HG03575 (cell line): ENCODE measurements around the gene PAPOLG.
A peak's percentile ranks its signal among the peaks of the same experiment; 100 is the strongest.

ENCODE experiments used
- ATAC-seq: cut with Tn5 transposase; IDR thresholded peaks from one replicate; pipeline ENCODE4 v1.9.1; 2021; ENCODE audit not compliant: unreplicated experiment, insufficient number of reproducible peaks, low FRiP score; ENCODE audit errors: extremely low read depth

The PAPOLG gene

GRCh38 chr2:60756097-60757087, at the start of gene PAPOLG:
PAPOLG (plus strand) TSS chr2:60756268; CDS start chr2:60756479, 211 bp downstream.
- peak; percentile 87 for ATAC-seq

GRCh38 chr2:60707750-60708371, 48.2 kb upstream of the PAPOLG start:
- no peak for ATAC-seq

DNA sequence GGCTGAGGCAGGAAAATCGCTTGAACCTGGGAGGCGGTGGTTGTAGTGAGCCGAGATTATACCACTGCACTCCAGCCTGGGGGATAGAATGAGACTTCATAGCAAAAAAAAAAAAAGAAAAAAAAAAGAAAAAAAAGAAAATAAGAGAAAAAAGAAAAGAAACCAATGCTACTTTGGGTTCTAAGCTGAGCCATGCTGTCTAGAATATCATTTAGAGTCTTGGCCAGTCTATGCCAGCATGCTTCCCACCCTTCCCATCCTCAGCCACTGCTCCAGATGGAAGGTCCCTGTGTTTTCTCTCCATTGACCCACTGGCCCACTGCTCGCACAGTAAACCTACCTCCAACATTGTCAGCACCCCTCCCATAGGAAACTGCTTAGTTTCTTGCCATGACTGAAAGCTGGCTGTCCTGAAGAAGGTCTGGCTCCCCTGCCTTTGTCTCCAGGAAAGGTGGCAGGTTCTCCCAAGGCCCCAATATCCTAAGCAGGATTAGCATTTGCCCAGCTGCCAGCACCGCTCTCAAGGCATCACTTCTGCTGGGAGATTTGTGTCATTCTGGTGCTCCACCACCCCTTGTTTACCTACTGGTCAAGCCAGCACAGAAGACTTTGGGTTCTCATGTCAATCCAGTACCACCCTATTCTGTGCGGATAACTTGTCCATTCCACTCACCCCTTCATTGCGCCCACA, 47.3 kb upstream of the PAPOLG start:
- no peak for ATAC-seq

DNA sequence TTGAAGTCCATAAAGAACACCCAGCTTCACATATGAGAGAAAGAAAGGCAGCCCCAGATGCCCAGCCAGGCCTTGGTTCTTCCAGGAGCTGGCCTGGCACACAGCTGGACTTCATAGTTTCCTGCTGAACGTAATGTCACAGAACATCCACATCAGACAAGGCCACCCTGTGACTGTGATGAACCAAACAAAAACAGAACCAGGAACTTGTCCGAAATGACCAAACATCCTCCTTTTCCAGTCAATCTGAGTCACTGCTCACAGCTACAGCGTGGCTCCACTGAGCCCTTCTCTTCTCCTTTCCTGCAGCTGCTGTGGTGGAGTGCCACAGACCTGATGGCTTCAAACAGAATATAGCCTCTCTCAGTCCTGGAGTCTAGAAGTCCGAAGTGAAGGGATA, 45.4 kb upstream of the PAPOLG start:
- no peak for ATAC-seq

- no peak for ATAC-seq
These were observed 40.5 kb upstream of the PAPOLG start for GRCh38 chr2:60715561-60715960.

DNA sequence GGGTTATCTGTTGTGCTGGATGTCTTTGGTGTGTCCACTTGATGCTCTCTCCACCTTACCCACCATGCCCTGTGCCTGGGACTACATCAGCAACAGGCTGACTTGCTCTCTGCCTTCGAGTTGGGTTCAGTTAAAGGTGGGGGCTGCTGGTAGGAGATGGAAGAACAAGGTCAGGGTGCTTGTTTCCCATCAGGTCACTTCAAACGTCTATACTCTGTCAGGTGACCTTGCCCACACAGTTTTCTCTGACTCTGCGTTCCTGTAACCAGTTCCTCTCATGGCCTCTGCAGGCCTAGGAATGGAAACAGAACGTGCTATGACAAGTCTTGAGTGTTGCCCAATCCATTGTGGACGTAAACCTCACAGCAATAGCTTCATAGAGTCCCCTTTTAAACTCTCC, 38.4 kb upstream of the PAPOLG start:
- ATAC-seq, result no peak

GRCh38 chr2:60719331-60719730, 36.7 kb upstream of the PAPOLG start:
- no peak for ATAC-seq

DNA sequence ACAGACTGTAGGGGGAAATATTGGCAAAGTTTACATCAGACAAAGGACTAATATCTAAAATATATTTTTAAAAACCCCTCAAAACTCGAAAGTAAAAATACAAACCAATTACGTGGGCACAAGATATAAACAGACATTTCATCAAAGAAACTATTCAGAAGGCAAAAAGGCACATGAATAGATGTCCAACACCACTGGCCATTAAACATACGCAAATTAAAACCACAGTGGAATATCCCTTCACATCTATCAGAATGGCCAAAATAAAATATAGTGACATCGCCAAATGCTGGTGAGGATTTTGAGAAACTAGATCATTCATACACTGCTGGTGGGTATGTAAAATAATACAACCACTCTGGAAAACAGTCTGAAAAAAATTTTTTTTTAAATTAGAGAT, 30.6 kb upstream of the PAPOLG start:
- ATAC-seq, result no peak

GRCh38 chr2:60728855-60729254, 27.2 kb upstream of the PAPOLG start:
- ATAC-seq, result no peak

GRCh38 chr2:60735496-60736250, 20.4 kb upstream of the PAPOLG start:
- no peak for ATAC-seq

DNA sequence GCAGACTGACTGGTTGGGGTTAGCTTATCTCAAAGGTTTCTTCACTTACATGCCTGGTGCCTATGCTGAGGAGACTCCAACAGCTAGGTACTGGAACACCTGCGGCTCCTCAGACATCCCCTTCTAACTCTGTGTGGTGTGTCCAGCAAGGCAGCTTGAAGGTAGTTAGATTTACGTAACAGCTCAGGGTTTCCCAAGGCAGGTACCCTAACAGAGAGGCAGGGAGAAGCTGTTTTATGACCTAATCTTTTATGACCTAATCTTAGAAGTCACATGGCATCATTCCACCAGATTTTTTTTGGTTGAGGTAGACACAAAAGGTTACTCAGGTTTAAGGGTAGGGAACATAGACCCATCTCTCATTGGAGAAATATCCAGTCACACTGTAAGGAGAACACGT, 17.4 kb upstream of the PAPOLG start:
- ATAC-seq, result no peak

DNA sequence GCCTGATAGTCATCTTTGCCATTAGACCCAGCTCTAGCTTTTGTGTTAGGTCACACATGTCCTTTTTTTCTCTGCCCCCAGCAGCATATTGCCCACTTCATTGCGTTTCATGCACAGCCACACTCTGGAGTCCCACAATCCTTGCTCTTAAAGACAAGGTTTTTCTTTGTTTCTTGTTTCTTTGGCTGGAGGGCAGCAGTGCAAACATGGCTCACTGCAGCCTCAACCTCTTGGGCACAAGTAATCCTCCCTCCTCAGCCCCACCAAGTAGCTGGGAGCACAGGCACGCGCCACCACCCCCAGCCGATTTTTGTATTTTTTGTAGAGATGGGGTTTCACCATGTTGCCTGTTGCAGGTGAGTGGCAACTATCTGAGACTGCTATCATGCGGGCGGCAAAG, 16.9 kb upstream of the PAPOLG start:
- no peak for ATAC-seq

- no peak for ATAC-seq
These were observed 14.5 kb upstream of the PAPOLG start for GRCh38 chr2:60741576-60741975.

DNA sequence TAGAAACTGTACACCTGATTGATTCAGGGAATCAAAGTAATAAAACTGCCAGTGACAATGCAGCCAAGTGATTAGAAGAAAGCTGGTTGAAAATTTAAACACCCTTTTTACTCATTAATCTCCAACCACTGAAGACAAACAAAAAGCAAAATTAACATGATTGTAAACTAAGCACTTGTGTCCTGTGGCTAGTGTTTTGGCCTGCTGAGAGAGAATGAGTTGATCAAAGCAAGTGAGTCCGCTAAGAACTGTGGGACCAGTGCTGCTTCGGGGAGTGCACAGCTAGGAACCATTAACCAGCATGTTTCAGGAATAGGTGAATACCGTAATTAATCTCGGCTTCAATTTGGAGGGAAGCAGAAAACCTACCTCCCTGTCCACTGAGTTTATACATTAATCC, 13.6 kb upstream of the PAPOLG start:
- no peak for ATAC-seq

DNA sequence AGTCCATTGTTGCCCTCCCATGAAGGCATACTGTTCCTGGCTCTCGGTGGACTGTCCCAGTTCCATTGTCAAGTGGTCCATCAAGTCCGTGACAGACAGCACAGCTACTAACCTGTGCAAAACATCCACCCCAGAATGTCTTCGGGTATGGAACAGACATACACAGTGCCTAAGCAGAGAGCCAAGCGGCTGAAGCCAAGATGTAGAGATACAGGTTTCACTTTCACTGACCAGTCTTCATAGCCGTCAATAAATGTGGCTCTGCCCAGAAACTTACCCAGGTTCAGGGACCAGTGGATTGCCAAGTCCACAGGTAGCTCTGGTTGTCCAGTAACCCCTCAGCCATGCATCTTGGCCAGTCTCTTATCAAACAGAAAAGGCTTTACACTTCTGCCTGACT, 10.7 kb upstream of the PAPOLG start:
- no peak for ATAC-seq

DNA sequence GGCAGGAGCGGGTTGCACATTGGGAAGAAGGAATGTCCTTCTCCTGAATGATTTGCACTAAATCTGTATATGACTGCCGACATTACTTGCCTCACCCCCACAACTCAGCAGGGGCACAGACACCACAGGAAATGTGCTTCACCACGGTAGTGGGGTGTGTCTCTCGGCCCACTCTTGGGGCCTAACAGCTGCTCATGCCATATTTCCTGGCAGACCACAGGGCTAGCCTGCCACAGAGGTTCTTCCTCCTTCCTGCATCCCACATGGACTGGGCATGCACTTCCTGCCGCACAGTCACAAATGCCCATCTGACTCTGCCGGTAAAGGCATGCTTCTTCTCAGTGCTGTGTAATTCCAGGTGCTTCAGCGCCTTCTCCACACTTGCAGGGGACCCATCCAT, 10.3 kb upstream of the PAPOLG start:
- ATAC-seq, result no peak

DNA sequence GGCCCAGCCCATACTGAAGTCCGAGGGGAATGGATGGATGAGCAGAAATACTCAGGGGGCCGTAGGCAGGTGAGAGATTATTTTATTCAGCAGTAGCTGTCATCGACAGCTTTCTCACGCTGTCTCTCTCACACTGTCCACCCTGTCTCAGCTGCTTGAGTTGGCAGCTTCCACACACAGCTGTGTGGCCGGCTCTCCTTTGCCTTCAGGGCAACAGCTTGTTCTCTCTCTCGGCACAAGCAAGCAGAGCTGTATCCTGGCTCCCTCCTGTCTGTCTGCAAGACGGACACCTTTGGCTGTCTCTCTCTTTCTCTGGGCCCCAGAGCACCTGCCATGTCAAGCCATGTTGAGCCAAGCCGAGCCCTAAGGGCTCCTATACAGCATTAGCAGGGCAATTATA, 9.8 kb upstream of the PAPOLG start:
- ATAC-seq, result no peak

GRCh38 chr2:60759654-60760053, 3.6 kb downstream of the PAPOLG start:
- no peak for ATAC-seq
